ENCODE results near the gene TAF3. TPM values are rescaled to one million over a fixed set of nuclear protein-coding genes. Genes with fewer than 3 reads are reported as not detected.

The TAF3 gene
- total RNA-seq, 1 donor: 2.2 TPM

GRCh38 chr10:8035641-8036470 is 217.6 kb downstream of the TAF3 start:
- no peak for DNase-seq (ENCODE audit: low read depth)
- no peak overlapping the region for H3K4me3 ChIP-seq (ENCODE audit: low read depth, low read length)
- no peak for TF ChIP-seq CTCF (IDR thresholded peaks at IDR 0.05; ENCODE audit: insufficient read depth, low read depth, low read length)

- no peak overlapping the region for H3K4me3 ChIP-seq (ENCODE audit: low read depth, low read length)
- DNase-seq (ENCODE audit: low read depth): no peak
- no peak for TF ChIP-seq CTCF (IDR thresholded peaks at IDR 0.05; ENCODE audit: insufficient read depth, low read depth, low read length)
These were observed 218.3 kb downstream of the TAF3 start for GRCh38 chr10:8036506-8037198.

GRCh38 chr10:8037199-8037801 is 219.0 kb downstream of the TAF3 start:
- no peak for DNase-seq (ENCODE audit: low read depth)
- H3K4me3 ChIP-seq (ENCODE audit: low read depth, low read length): no peak overlapping the region
- TF ChIP-seq CTCF (IDR thresholded peaks at IDR 0.05; ENCODE audit: insufficient read depth, low read depth, low read length): no peak

GRCh38 chr10:8037941-8038894 is 219.9 kb downstream of the TAF3 start:
- no peak for DNase-seq (ENCODE audit: low read depth)
- TF ChIP-seq CTCF (IDR thresholded peaks at IDR 0.05; ENCODE audit: insufficient read depth, low read depth, low read length): no peak

GRCh38 chr10:8039321-8039881 is 221.1 kb downstream of the TAF3 start:
- no peak for DNase-seq (ENCODE audit: low read depth)
- H3K4me3 ChIP-seq (ENCODE audit: low read depth, low read length): no peak overlapping the region
- no peak for TF ChIP-seq CTCF (IDR thresholded peaks at IDR 0.05; ENCODE audit: insufficient read depth, low read depth, low read length)

More at GRCh38 chr10:8037941-8038894, 219.9 kb downstream of the TAF3 start:
- H3K4me3 ChIP-seq (ENCODE audit: low read depth, low read length): no peak overlapping the region

GRCh38 chr10:8040651-8041050 is 222.3 kb downstream of the TAF3 start:
- DNase-seq (ENCODE audit: low read depth): no peak
- no peak for TF ChIP-seq CTCF (IDR thresholded peaks at IDR 0.05; ENCODE audit: insufficient read depth, low read depth, low read length)
- H3K4me3 ChIP-seq (ENCODE audit: low read depth, low read length): no peak overlapping the region

Measured in fibroblast of villous mesenchyme (primary cell).